Stimulated activated CD4-positive, alpha-beta T cell treated with anti-CD3 and anti-CD28 coated beads, Interleukin-1b, Interleukin-23, amount 100 ng/mL, for 48 hours (primary cell): ENCODE results near the gene TULP1.

Experiments used
- DNase-seq: peaks from one replicate; pipeline ENCODE4 v3.0.0-alpha.2; 2020

Gene TULP1

DNA sequence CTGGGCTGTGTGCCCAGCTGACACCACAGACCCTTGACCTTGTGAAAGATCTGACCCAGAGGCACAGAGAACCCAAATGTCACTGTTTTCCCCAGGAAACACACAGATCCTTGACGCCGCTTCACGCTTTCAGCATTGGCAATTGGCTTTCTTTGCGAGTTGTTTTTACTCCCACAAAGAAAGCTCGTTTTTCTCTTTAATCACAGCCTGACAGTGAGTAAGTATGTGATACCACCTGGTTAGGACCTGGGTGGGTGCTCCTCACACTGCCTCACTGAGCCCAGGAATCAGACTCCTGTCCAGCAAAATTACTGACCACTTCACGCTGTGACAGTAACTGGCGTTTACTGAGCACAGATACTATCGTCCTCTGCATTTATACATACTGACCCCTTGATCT, 31.5 kb downstream of the TULP1 start:
- no peak for DNase-seq

DNA sequence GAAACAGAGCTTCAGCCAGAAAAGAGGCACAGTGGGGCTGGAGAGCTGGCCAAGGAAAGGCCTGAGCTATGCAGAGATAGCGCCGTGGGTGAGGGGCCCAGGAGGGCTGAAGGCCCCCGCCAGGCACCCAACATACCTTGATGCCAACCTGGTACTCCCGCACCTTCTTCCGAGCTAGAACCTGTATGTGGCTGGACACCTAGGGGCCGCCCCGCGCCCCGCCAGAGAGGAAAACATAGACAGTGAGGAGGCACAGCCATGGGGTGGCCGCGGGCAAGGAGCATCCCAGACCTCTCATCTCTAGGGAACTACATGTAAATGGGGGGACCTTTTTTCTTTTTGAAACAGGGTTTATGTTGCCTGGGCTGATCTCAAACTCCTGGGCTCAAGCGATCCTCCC, 32.5 kb downstream of the TULP1 start:
- DNase-seq, result no peak

DNA sequence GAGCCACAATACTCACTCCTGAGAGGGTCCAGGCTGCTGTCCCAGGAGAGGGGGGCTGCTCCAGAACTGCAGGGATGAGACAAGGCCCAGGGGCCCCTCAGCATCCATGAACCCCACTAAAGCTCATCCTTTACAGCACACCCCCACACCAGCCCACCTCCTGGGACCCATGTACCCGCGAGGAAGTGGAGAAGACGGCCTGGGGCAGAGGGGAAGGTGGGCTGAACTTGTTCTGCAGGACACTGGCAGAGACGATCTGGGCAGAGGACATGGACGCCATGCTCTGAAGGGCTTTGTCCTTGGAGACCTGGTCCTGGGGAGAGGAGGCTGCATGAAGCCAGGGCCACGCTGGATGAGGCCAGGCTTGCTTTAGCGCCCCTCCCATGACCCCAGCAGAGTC, 34.4 kb downstream of the TULP1 start:
- DNase-seq, result no peak

DNA sequence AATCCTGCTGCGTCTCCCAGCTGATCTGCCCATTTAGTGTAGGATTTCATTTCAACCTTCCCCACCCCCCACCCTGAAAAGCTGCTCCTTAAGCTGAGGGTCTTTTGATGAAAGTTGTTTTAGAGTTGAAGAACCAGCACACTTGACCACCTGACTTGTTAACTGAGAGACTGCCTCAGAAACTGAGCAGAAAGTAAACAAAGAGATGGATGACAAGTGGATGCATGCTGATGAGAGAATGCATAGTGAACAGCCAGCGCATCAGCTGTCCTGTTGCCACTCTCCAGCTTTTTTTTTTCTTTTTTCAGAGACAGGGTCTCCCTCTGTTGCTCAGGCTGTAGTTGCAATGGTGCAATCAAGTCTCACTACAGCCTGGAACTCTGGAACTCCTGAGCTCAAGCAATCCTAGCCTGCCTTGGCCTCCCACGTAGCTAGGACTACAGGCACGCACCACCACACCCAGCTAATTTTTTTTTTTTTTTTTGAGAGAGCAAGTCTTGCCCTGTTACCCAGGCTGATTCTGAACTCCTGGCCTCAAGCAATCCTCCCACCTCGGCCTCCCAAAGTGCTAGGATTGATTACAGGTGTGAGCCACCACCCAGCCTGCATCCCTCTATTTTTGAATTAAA, 35.0 kb downstream of the TULP1 start:
- no peak for DNase-seq

DNA sequence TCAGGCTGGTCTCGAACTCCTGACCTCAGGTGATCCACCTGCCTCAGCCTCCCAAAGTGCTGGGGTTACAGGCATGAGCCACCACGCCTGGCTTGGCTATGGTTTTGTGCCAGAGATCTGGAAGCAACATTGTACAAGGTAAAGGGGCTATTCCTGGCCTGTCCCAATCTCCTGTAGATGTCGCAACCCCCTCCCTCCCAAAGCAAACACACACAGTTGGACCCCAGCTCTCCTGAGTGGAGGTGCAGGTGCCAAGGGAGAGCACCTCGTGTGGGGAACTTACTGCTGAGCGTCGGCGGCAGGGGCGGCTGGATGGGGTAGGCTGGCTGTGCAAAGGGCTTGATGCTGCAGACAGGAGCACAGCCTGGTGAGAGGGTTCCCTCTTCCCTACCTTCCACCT, 35.7 kb downstream of the TULP1 start:
- DNase-seq, result no peak

DNA sequence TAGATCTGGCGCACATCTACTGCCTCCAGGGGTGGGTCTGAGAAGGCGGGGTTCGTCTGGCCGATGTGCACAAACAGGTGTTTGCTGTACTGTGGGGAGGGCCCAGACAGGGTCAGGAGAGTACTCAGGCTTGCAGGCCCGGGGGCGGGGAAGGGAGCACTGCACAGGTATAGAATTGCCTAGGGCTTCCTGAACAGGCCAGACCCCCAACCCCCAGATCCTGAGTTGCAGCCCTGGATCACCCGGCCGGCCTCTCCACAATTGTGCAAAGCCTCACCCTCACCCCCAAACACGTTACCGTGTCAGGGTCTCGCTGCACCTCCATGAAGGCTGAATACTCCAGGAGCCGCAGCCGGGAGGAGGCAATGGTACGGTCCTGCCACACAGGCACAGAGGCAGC, 36.7 kb downstream of the TULP1 start:
- no peak for DNase-seq

DNA sequence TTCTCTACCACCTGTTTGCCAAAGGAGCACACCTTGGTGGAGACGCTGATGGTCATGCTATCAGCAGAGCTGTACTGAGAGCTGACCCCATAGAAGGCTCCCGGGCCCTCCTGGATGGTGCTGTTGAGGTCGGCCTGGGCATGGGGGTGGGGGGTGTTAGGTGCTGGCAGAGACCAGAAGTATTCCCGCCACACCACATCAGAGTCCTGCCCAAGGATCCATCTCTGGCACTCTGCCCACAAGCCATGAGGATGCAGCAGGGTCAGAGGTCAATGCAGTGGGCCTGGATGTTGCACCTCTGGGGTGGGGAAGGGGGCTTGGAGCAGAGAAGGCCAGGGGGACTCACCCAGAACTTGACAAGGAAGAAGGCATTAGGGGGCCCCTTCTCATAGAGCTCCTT, 37.1 kb downstream of the TULP1 start:
- DNase-seq, result no peak

DNA sequence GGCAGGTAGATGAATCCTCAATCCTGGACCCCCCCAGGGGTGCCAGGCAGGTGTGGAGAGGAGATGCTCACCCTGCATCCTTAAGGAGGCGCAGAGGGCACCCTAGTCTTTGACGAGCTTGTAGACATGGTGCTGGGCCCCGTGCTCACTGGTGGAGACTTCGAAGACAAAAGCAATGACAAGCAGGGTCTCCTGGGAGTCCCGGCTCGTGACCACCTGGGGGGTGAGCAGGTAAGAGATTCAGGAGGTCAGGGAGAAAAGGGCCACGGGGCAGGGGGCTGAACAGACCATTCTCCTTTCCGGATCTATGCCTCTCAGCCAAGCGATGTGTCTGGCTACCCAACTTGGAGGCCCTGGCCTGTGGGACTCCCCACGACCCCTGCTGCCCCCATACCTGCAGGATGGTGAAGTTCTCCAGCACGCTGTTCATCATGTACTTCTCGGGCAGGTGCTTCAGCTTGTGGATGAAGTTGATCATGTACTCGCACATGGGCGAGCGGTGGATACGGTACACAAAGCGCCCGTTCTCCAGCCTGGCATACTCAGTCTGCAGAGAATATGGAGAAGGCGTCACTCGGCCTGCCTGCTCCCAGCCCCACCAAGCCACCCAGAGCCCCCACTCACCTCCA, 37.6 kb downstream of the TULP1 start:
- DNase-seq, result no peak

DNA sequence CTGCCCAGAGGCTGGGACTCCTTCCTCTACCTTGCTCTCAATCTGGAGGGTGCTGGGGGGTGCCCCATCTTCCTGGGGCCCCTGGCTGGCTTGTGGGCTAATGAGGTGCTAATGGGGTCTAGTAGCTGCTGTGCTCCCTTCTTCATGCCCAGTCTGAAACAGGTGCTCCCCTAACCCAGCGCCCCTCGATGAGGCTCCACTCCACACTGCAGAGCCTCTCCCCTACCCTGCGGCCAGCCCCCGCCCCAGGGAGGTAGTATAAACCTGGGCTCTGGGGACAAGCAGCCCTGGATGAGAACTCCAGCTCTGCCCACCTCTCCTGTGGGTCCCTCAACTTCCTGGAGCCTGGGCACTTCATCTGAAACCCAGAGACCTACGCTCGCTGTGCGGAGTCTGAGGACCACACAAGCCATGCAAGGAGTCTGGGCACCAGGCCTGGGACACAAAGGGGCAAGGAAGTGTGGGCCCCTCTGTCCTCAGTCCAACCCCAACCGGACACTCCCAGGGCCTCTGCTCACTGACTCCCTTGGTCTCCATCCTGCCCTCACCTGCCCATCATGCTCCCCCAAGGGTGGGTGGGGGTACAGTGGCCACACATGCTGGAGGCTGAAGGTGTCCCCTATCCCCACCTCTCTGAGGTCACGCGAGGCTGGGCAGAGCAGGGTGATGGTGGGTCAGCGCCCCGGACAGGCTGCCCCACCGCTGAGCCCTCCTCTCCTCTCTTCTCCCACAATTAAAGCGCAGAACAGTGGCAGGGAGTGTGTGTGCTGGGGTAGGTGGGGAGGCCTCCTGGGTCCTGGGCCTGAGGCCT, 38.4 kb downstream of the TULP1 start:
- no peak for DNase-seq

DNA sequence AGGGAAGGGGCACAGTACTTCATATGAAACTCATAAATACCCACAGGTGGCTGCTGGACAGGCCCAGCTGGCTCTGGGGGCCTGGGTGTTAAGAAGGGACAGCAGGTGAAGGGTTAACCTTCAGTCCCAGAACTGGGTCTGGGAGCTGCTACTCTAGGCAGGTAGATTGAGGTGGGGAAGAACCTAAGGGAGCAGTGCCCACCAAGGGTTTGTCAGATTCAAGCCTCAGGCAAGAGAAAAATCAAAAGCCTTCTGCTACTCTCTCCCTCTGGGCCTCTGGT, 38.9 kb downstream of the TULP1 start:
- no peak for DNase-seq

DNA sequence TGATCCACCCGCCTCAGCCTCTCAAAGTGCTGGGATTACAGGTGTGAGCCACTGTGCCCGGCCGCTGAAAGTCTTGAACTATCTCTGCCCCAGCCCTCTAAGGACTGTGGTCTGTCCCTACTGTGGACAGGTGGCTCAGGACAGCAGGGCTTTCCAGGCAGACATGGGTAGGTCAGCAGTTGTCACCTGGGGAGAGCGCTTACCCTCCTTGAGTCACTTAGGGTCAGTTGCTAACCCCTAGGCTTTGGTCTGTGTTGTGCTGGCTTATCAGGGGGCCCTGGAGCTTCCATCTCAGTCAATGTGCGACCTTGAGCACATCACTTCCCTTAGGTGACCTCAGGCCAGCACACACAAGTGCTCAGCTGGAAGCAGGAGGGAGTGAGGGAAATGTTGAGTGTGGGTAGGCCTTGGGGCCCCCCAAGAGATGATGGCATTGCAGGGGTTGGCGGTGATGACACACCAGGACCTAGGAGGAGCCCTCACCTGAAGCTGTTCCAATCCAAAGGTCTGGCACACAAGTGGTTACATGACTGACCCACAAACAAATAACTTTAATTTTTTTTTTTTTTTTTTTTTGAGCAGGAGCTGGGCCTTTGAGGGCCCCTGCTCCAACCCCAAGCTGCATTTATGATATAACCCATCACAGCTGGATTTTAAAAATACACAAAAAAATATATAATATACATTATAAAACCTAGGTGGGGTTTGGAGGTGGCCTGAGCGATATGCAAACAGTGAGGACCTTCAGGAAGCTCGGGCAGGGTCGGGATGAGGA, 39.4 kb downstream of the TULP1 start:
- peak; percentile 35 for DNase-seq

DNA sequence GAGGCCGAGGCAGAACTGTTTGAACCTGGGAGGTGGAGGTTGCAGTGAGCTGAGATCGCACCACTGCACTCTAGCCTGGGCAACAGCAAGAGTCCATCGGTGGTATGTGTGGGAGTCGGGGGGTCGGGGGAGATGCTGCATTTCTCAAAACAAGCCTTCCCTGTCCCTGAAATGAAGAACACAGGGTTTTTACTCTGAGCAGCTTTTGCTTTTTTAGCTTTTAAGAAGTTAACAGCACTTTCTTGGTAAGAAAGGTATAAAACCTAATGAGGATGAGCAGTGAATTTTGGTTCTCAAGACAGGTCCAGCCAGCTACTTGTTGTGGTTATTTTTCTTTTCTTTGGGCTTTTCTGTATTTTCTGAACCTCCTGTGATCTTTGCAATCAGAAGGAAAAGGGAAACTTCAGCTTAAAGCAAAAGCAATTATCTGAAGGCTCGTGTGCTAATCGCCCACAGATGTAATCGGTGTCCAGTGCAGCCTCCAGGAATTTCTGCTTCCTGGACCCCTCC, 40.8 kb downstream of the TULP1 start:
- no peak for DNase-seq

DNA sequence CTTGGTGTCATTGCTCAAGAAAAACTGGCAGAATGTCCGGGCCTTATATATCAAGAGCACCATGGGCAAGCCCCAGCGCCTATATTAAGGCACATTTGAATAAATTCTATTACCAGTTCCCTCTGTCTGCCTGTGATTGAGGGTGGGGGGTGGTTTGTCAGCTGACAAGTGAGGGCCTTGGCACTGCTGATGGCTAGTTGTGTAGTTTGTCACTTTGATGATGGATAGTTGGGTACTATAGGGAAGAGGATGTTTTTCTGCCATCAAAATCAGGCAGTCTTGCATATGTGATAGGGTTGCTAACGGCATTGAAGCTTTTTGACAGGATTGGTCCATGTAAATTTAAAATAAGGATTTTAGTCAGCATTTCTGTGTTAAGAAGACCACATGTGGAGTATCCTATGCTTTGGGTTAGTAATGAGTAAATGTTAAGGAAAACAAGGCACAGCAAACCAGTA, 42.0 kb downstream of the TULP1 start:
- no peak for DNase-seq

DNA sequence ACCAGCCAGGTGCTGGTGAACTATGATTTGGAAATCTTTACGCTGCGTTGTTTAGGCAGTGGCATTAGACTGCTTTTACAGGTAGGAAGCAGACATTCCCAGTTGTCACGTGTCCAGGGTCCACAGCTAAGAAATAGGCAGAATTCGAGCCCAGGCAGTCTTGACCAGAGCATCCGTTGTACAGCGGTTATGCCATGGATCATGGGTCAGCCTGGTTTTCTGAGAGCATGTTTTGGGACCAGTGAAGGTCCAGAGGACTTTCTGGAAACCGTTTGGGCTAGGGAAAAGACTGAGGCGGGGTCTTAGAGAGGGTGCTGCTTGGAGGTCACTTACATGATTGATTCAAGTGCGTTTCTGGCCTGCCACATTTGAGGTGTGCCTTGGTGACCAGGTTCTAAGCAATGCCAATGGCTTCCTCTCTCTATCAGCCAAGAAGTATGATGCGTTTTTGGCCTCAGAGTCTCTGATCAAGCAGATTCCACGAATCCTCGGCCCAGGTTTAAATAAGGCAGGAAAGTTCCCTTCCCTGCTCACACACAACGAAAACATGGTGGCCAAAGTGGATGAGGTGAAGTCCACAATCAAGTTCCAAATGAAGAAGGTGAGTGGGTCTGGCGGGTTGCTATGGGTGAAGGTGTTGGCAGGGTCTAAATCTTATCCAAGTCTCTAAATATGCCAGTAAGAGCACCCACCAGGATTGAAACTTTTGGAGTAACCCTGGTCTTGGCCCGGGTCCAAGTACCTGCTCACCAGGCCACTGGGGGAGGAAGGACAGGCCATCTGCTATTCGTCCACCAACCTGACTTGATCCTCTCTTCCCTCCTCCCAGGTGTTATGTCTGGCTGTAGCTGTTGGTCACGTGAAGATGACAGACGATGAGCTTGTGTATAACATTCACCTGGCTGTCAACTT, 42.7 kb downstream of the TULP1 start:
- no peak for DNase-seq

DNA sequence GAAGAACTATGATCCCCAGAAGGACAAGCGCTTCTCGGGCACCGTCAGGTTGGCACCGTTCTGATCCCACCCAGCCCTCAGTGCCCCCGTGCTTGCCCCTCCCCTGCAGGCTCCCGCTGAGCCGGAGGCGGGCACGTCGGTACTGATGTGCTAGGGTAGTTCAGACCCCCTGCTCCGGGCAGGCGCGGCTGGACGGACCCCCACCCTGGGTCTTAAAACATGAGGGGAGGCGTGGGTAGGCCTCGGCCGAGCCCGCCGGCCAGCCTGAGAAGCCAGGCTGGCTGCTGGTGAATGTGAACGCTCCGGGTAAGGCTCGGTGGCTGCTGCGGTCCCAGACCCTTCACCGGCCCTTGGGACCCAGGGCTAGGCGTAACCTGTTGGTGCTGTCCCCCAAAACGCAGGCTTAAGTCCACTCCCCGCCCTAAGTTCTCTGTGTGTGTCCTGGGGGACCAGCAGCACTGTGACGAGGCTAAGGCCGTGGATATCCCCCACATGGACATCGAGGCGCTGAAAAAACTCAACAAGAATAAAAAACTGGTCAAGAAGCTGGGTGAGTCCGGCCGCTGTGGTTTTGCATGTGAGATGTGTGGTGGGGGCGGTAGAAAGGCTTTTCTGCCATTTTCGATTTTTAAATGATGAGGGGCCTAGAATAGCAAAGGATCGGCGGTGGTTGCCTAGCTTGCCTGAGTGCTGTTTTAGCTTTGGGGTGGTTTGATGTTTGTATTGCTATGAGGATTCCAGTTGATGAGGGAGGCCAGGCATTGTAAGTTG, 43.5 kb downstream of the TULP1 start:
- no peak for DNase-seq

DNA sequence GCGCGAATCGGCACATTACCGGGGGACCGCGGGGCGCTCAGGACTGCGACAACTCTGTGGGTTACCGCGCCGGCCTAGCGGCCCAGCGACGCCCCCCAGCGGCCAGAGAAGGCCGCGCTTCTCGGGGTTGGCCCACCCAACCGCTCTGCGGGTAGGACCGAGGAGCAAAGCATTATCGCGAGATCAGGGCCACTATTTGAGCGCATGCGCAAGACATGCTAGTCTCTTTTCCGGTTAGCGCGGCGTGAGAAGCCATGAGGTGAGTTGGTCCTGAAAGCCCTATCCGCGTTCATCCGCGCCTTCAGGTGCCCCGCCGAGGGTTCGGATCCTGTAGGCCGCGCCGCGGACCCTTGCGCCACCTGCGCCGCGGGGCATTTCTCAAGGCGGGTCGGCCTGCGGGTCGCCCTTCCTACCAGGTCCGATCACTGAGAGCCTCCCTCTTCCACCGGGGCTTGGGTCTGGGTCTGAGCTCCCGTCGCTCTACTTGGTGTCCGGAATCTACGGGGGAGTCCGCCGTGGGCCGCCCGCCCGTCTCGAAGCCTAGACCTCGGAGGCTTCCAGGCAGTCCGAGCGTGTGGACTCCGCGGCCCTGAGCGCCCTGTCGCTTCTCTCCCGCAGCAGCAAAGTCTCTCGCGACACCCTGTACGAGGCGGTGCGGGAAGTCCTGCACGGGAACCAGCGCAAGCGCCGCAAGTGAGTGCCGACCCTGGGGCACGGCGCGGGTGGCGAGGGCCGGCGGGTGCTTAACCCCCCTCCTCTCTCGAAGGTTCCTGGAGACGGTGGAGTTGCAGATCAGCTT, 44.3 kb downstream of the TULP1 start, which contains the start of gene RPL10A:
Gene RPL10A (plus strand): TSS at position 221 of the 799 bp plus-strand sequence. CDS start 34 bp downstream, at position 255.
- peak; percentile 96 for DNase-seq

DNA sequence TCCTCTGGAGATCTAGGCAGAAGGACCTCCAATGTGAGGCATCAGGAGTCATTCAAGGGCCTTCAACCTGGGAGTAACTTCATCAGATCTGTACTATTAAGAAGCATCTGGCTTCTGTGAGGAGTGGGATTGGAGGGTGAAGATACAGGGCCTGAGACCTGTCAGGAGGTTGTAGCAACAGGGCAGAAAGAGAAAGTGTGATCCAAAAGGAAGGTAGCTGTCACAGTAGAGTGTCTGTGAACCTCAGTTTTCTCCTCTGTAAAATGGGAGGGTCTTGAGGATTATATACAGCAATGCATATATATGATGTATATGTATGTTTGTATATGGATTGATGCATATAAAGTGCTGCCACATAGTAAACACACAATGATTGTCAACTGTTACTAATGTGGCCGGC, 47.0 kb downstream of the TULP1 start:
- no peak for DNase-seq

DNA sequence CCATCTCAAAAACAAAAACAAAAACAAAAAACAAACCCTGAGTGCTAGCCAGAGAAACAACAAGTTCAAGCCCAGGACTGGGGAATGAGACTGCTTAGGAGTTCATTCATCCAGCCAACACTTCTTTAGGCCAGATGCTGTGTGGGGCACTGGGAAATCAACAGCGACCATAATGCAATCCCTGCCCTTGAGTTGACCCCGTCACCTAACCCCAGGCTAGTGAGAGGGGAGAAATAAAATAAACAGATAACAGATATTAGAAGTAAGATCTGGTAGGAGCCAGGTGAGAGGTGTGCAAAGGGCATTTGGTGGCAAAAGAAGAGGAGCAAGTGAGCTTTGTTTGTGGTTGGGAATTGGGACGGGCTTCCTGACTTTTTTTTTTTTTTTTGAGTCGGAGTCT, 49.4 kb downstream of the TULP1 start:
- DNase-seq, result no peak

DNA sequence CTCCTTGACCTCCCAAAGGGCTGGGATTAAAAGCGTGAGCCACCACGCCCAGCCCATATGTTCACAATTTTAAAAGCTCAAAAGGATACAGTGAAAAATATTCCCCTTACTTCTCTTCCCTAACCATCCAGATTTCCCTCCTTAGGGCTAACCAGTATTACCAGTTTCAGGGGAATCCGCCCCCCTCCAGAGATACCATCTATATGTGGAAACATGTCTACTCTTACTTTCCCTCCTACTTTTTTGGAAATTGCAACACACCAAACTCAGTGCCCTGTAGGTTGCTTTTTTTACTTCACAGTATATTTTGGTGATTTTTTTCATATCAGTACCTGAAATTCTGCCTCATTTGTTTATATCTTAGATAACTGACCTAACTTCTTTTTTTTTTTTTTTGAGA, 51.4 kb downstream of the TULP1 start:
- DNase-seq, result no peak

DNA sequence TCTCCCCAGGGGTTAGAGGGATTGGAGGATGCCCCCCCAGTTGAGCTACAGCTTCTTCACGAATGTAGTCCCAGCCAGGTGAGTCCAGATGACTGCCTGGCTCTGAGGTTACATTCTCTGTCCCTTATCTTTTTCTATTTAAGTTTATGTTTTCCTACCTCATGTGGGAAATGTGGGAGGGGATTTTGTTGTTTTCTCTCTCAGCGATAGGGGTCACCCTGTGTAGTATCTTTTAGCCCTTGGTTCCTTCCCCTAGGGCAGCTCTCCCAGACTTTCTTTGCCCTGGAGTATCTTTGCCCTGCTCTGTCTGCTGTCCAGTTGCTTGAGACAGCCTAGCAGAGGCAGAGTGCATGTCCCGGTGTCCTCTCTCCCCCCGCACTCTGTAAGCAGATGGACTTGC, 54.8 kb downstream of the TULP1 start:
- DNase-seq, result no peak
